Vagina (tissue), 2 donors: ENCODE data around the gene ARHGAP23. TPM values are rescaled to one million over a fixed set of nuclear protein-coding genes. Genes with fewer than 3 reads are reported as not detected.

Experiments used
- DNase-seq, 2 donors: peaks; one replicate each; pipeline ENCODE4 v3.0.0-alpha.2; 2017; ENCODE audit errors: extremely low spot score in 2 of 2
- H3K27ac ChIP-seq: fragments of 200-600 bp; sonication (generic); one replicate; pipeline ENCODE4 v1.5.1; 2019
- H3K27me3 ChIP-seq: fragments of 200-600 bp; sonication (generic); one replicate; pipeline ENCODE4 v1.5.1; 2019
- H3K36me3 ChIP-seq, 2 donors: fragments of 200-600 bp; sonication (generic); one replicate each; pipeline ENCODE4 v1.5.1; 2017 to 2019
- H3K4me1 ChIP-seq: fragments of 200-600 bp; sonication (generic); one replicate; pipeline ENCODE4 v1.5.1; 2019
- H3K4me3 ChIP-seq, 2 donors: fragments of 200-600 bp; sonication (generic); 1 replicate in 1 of 2; 2 replicates in 1 of 2; pipeline ENCODE4 v1.5.1; 2016 to 2019
- H3K9me3 ChIP-seq: fragments of 200-600 bp; sonication (generic); one replicate; pipeline ENCODE4 v1.5.1; 2019
- POLR2A ChIP-seq, 2 donors: fragments of 450-650 bp; IDR thresholded peaks; one replicate each; pipeline ENCODE4 v1.6.1; 2017; ENCODE audit warnings: antibody characterized with exemption in 2 of 2, mild to moderate bottlenecking in 2 of 2, moderate library complexity in 2 of 2
- POLR2AphosphoS5 ChIP-seq, 2 donors: sonication (generic); formaldehyde crosslinking; IDR thresholded peaks; one replicate each; pipeline ENCODE4 v1.9.0; 2017; ENCODE audit warnings: antibody characterized with exemption in 2 of 2, mild to moderate bottlenecking in 2 of 2, low read depth in 1 of 2; ENCODE audit not compliant: insufficient read depth in 1 of 2
- intact Hi-C: fragments of 100-400 bp; cut with DNase I; formaldehyde crosslinking; loops from one replicate; pipeline ENCODE4 v1.15.1; 2023
- total RNA-seq: library from RNA; depleted of rRNA; stranded (reverse); fragments of >200 nt; gene quantifications from one replicate; pipeline ENCODE4 v1.2.3, GENCODE V29; 2016
- TF ChIP-seq, protein P1 (sequence below), 3 experiments: fragments of 450-650 bp in 2 of 3; fragments of 200-600 bp in 1 of 3; sonication (generic) in 1 of 3; IDR thresholded peaks; one replicate each; pipeline ENCODE4 v1.5.1; 2017 to 2019; ENCODE audit warnings: antibody characterized with exemption in 3 of 3, mild to moderate bottlenecking in 2 of 3, moderate library complexity in 2 of 3

Gene ARHGAP23
- total RNA-seq, 1 donor from 2014 or later, result 70.2 TPM

DNA sequence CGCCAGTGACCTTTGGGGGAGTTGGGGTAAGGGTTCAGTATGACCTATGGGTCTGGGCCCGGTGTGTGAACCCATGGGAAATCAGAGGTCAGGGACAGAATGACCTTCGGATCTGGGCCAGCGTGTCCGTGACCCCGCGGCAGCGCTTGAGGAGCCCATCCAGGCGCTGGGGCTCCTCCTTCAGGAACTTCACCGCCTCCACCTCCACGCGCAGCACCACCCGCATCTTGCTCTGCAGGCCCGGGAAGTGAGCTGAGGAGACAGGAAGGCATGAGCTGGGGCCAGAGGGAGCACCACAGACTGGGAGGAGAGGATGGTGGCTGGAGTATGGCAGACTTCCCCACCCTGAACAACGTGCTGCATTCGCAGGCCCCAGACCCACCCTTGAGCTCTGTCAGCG, 124.1 kb downstream of the ARHGAP23 start:
- Histone ChIP-seq H3K4me1 (peaks cover 4% of the 10 kb centered on the region), H3K4me3 (no peak overlapping the region), H3K27ac (no peak overlapping the region), H3K36me3 (no peaks in the 10 kb centered on the region), H3K27me3 (no peaks in the 10 kb centered on the region), H3K9me3 (no peaks in the 10 kb centered on the region)
- intact Hi-C loops, result no loop called here
- TF ChIP-seq, protein P1, sequence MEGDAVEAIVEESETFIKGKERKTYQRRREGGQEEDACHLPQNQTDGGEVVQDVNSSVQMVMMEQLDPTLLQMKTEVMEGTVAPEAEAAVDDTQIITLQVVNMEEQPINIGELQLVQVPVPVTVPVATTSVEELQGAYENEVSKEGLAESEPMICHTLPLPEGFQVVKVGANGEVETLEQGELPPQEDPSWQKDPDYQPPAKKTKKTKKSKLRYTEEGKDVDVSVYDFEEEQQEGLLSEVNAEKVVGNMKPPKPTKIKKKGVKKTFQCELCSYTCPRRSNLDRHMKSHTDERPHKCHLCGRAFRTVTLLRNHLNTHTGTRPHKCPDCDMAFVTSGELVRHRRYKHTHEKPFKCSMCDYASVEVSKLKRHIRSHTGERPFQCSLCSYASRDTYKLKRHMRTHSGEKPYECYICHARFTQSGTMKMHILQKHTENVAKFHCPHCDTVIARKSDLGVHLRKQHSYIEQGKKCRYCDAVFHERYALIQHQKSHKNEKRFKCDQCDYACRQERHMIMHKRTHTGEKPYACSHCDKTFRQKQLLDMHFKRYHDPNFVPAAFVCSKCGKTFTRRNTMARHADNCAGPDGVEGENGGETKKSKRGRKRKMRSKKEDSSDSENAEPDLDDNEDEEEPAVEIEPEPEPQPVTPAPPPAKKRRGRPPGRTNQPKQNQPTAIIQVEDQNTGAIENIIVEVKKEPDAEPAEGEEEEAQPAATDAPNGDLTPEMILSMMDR (IDR thresholded peaks at IDR 0.05), result no peak
- no peak for TF ChIP-seq POLR2A (IDR thresholded peaks at IDR 0.05)
- no peak for TF ChIP-seq POLR2AphosphoS5 (IDR thresholded peaks at IDR 0.05; ENCODE audit: insufficient read depth in 1 of 2, low read depth in 1 of 2)
- DNase-seq, result no peak

- H3K36me3 ChIP-seq, result no peaks in the 10 kb centered on the region
- DNase-seq, result no peak
- H3K27ac ChIP-seq, result no peak overlapping the region
- no peaks in the 10 kb centered on the region for H3K9me3 ChIP-seq
- TF ChIP-seq POLR2AphosphoS5 (IDR thresholded peaks at IDR 0.05; ENCODE audit: insufficient read depth in 1 of 2, low read depth in 1 of 2) (no peak), POLR2A (IDR thresholded peaks at IDR 0.05) (no peak)
- TF ChIP-seq, protein P1 (IDR thresholded peaks at IDR 0.05), result no peak
- no peaks in the 10 kb centered on the region for H3K27me3 ChIP-seq
- peaks cover 26% of the 10 kb centered on the region for H3K4me1 ChIP-seq
- H3K4me3 ChIP-seq, result no peak overlapping the region
- intact Hi-C loops, result loop anchor here (5.0 kb wide), 1 partner anchor 113 kb away; no protein-coding TSS in a partner anchor
These were observed 126.4 kb downstream of the ARHGAP23 start for GRCh38 chr17:38554430-38555350.

DNA sequence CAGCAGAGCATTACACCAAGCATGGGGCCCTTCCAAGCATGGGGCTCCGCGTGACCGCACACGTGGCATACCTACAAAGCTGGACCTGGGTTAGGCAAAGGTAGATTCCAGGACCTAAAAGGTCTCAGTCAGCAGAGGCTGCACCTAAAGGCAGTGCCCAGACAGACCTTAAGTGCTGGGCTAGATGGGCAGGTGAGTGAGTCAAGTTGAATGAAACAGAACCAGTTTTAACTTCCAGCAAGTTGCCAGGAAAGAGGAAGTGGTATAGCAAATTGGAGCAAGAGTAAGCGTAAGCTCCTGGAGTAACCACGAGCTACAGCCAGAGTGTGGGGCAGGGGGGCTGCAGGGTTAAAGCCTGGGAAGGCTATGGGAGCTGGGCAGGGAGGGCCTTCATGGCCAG, 128.0 kb downstream of the ARHGAP23 start:
- Histone ChIP-seq H3K4me3 (no peak overlapping the region), H3K4me1 (peaks cover 31% of the 10 kb centered on the region), H3K9me3 (no peaks in the 10 kb centered on the region), H3K27me3 (no peaks in the 10 kb centered on the region), H3K27ac (no peak overlapping the region), H3K36me3 (no peaks in the 10 kb centered on the region)
- intact Hi-C loops, result loop anchor here (5.0 kb wide), 1 partner anchor 111 kb away; no protein-coding TSS in a partner anchor
- TF ChIP-seq, protein P1 (IDR thresholded peaks at IDR 0.05), result no peak
- TF ChIP-seq POLR2A (IDR thresholded peaks at IDR 0.05) (no peak), POLR2AphosphoS5 (IDR thresholded peaks at IDR 0.05; ENCODE audit: insufficient read depth in 1 of 2, low read depth in 1 of 2) (no peak)
- DNase-seq, result no peak

GRCh38 chr17:38557396-38557795, 129.1 kb downstream of the ARHGAP23 start:
- Histone ChIP-seq H3K36me3 (no peaks in the 10 kb centered on the region), H3K4me3 (peak overlapping the region in 1 of 2 donors; percentile 52), H3K9me3 (no peaks in the 10 kb centered on the region), H3K27me3 (peaks cover 4% of the 10 kb centered on the region), H3K4me1 (peaks cover 31% of the 10 kb centered on the region), H3K27ac (peak overlapping the region; percentile 69)
- DNase-seq, result no peak
- TF ChIP-seq POLR2A (IDR thresholded peaks at IDR 0.05) (no peak), POLR2AphosphoS5 (IDR thresholded peaks at IDR 0.05; ENCODE audit: insufficient read depth in 1 of 2, low read depth in 1 of 2) (no peak)
- TF ChIP-seq, protein P1 (IDR thresholded peaks at IDR 0.05), result no peak
- intact Hi-C loops, result loop anchor here (5.0 kb wide), 1 partner anchor 110 kb away; no protein-coding TSS in a partner anchor
